NB4 (cell line): ENCODE measurements around the gene PPEF2.

Source experiments
- POLR2A ChIP-seq: IDR thresholded peaks from 2 replicates; pipeline ENCODE4 v1.6.1; 2011; ENCODE audit warnings: mild to moderate bottlenecking; ENCODE audit not compliant: insufficient read length; ENCODE audit errors: extremely low read depth
- TF ChIP-seq, protein P1 (sequence below): IDR thresholded peaks from one replicate; pipeline ENCODE4 v1.5.1; 2012; ENCODE audit warnings: low read depth, low read length
- TF ChIP-seq, protein P2 (sequence below): IDR thresholded peaks from 2 replicates; pipeline ENCODE4 v1.6.1; 2011; ENCODE audit warnings: low read depth, low read length

DNA sequence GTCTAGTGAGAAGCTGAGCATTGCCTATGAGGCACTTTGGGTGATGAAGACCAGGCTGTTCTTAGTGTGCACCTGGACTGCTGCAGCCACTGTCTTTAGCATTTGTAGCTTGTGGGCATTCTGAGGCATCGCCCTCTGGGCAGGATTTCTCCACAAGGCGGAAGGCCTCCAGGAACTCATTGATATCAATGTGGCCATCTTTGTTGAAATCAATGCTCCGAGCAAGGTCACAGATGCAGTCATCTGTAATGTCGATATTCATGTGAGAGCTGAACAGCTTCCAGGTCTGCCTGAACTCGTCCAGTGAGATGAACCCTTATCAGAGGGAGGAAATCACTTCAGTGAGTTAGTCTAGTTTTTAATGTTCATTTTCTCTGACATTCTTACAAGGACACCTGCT lies 41.6 kb downstream of the PPEF2 start:
- TF ChIP-seq, protein P1, sequence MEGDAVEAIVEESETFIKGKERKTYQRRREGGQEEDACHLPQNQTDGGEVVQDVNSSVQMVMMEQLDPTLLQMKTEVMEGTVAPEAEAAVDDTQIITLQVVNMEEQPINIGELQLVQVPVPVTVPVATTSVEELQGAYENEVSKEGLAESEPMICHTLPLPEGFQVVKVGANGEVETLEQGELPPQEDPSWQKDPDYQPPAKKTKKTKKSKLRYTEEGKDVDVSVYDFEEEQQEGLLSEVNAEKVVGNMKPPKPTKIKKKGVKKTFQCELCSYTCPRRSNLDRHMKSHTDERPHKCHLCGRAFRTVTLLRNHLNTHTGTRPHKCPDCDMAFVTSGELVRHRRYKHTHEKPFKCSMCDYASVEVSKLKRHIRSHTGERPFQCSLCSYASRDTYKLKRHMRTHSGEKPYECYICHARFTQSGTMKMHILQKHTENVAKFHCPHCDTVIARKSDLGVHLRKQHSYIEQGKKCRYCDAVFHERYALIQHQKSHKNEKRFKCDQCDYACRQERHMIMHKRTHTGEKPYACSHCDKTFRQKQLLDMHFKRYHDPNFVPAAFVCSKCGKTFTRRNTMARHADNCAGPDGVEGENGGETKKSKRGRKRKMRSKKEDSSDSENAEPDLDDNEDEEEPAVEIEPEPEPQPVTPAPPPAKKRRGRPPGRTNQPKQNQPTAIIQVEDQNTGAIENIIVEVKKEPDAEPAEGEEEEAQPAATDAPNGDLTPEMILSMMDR, result no peak
- TF ChIP-seq, protein P2, sequence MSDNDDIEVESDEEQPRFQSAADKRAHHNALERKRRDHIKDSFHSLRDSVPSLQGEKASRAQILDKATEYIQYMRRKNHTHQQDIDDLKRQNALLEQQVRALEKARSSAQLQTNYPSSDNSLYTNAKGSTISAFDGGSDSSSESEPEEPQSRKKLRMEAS, result no peak
- no peak for TF ChIP-seq POLR2A
